HEK293T (cell line): ENCODE measurements around the gene CTNNA3.

Source experiments
- CTCF ChIA-PET: fragments of 350-600 bp; formaldehyde crosslinking; extraction: SDS; loops from one replicate; lab custom pipeline; 2021; ENCODE audit warnings: antibody characterized with exemption, inconsistent platforms; lab: Yijun Ruan, JAX
- POLR2A ChIA-PET: fragments of 350-600 bp; formaldehyde crosslinking; extraction: SDS; loops from one replicate; lab custom pipeline; 2020; ENCODE audit warnings: antibody characterized with exemption, inconsistent platforms; lab: Yijun Ruan, JAX
- DNase-seq: peaks from one replicate; pipeline ENCODE4 v3.0.0; 2012; ENCODE audit warnings: mixed read lengths; ENCODE audit errors: extremely low spot score
- ARNT ChIP-seq: fragments of 450-650 bp; IDR thresholded peaks from 2 replicates; pipeline ENCODE4 v1.6.1; 2017; ENCODE audit warnings: mild to moderate bottlenecking
- BHLHE40 ChIP-seq: fragments of 450-650 bp; IDR thresholded peaks from 2 replicates; pipeline ENCODE4 v1.6.1; 2016; ENCODE audit warnings: mild to moderate bottlenecking, moderate library complexity, borderline replicate concordance
- CTBP1 ChIP-seq: fragments of 450-650 bp; IDR thresholded peaks from 2 replicates; pipeline ENCODE4 v1.6.1; 2016; ENCODE audit warnings: borderline replicate concordance
- ELF4 ChIP-seq: fragments of 450-650 bp; IDR thresholded peaks from 2 replicates; pipeline ENCODE4 v1.6.1; 2017; ENCODE audit warnings: antibody characterized with exemption
- FOXA1 ChIP-seq: fragments of 450-650 bp; IDR thresholded peaks from 2 replicates; pipeline ENCODE4 v1.6.1; 2016; ENCODE audit warnings: mild to moderate bottlenecking
- FOXK2 ChIP-seq: fragments of 450-650 bp; IDR thresholded peaks from 2 replicates; pipeline ENCODE4 v1.6.1; 2016; ENCODE audit warnings: mild to moderate bottlenecking
- FOXM1 ChIP-seq: fragments of 450-650 bp; IDR thresholded peaks from 2 replicates; pipeline ENCODE4 v1.6.1; 2017; ENCODE audit warnings: mild to moderate bottlenecking, borderline replicate concordance
- HDGF ChIP-seq: fragments of 450-650 bp; IDR thresholded peaks from 2 replicates; pipeline ENCODE4 v1.6.1; 2017; ENCODE audit warnings: antibody characterized with exemption, borderline replicate concordance
- L3MBTL2 ChIP-seq: fragments of 450-650 bp; conservative IDR thresholded peaks from 2 replicates; pipeline ENCODE4 v1.6.1; 2016; ENCODE audit warnings: mild to moderate bottlenecking
- LEF1 ChIP-seq: fragments of 450-650 bp; IDR thresholded peaks from 2 replicates; pipeline ENCODE4 v1.6.1; 2017; ENCODE audit warnings: mild to moderate bottlenecking, borderline replicate concordance
- NFRKB ChIP-seq: fragments of 450-650 bp; IDR thresholded peaks from 2 replicates; pipeline ENCODE4 v1.6.1; 2016; ENCODE audit warnings: mild to moderate bottlenecking, moderate library complexity
- PKNOX1 ChIP-seq: fragments of 450-650 bp; IDR thresholded peaks from 2 replicates; pipeline ENCODE4 v1.6.1; 2016
- SP1 ChIP-seq: fragments of 450-650 bp; IDR thresholded peaks from 2 replicates; pipeline ENCODE4 v1.6.1; 2017
- SUZ12 ChIP-seq: fragments of 450-650 bp; IDR thresholded peaks from 2 replicates; pipeline ENCODE4 v1.6.1; 2016; ENCODE audit warnings: mild to moderate bottlenecking
- TARDBP ChIP-seq: fragments of 450-650 bp; IDR thresholded peaks from 2 replicates; pipeline ENCODE4 v1.6.1; 2016
- ZNF384 ChIP-seq: fragments of 450-650 bp; IDR thresholded peaks from 2 replicates; pipeline ENCODE4 v1.6.1; 2016

Gene CTNNA3

DNA sequence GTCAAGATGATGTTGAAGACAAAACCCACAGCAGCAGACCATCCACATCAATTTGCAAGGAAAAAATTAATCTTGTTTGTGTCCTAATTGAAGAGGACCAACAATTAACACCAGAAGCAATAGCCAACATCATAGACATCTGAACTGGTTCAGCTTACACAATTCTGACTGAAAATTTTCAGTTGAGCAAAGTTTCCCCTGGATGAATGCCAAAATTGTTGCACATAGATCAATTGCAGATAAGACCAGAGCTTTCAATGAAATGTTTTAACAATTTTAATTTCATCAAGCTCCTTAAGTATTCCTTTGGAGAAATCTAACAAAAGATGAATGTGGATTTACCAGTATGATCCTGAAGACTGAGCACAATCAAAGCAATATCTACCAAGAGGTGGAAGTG lies 168.6 kb downstream of the CTNNA3 start:
- TF ChIP-seq BHLHE40 = no peak
- TF ChIP-seq NFRKB = no peak
- TF ChIP-seq SUZ12 = no peak
- no peak for TF ChIP-seq CTBP1
- no peak for TF ChIP-seq PKNOX1
- TF ChIP-seq FOXK2 = no peak
- TF ChIP-seq TARDBP = no peak
- CTCF ChIA-PET = no interaction called here
- POLR2A ChIA-PET = no interaction called here
- no peak for DNase-seq

- ChIA-PET POLR2A (no interaction called here), CTCF (interaction anchor here (0.6 to 1.2 kb wide), 4 partner anchors 16 to 604 kb away, joined by 3 to 4 read pairs (median 4); partner anchors contain the start of gene LRRTM3)
- no peak for TF ChIP-seq SUZ12
- TF ChIP-seq HDGF = no peak
- TF ChIP-seq LEF1 = no peak
- no peak for TF ChIP-seq ELF4
- TF ChIP-seq ARNT = no peak
- TF ChIP-seq SP1 = no peak
- TF ChIP-seq PKNOX1 = no peak
- no peak for TF ChIP-seq TARDBP
- TF ChIP-seq CTBP1 = no peak
- TF ChIP-seq FOXM1 = no peak
- TF ChIP-seq L3MBTL2 = no peak
- DNase-seq = no peak
Observed at GRCh38 chr10:67521546-67521945, 174.4 kb downstream of the CTNNA3 start.

DNA sequence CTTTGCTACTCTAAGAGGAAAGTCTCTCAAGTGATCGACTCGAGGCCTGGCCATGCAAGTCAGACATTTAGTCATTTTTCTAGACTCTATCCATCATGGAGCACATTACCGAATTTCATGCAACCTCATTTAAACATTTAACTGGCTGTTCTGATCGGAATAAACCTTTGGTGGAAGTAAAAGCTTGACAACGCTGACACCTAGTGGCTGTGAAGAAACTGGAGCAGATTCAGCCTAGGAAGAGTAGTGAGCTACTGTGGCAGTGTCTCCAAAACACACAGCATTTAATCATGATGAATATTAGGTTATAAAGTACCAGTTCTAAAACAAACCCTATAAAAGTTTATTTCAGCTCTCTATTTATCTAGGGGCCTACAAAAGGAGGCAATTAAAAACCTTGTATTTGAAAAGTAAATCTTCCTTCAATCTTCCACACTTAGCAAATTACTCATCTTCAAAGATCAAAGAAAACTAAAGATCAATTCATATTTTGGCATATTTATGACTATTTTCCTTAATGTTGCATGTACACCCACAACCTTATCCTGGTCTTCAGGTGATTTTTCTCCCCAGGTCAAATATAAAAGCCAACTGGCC lies 175.0 kb downstream of the CTNNA3 start:
- ChIA-PET POLR2A (no interaction called here), CTCF (interaction anchor here (0.6 to 1.2 kb wide), 4 partner anchors 15 to 603 kb away, joined by 3 to 4 read pairs (median 4); partner anchors contain the start of gene LRRTM3)
- DNase-seq = peak; percentile 61
- TF ChIP-seq LEF1 (no peak), SP1 (no peak), NFRKB (no peak), ZNF384 (no peak), BHLHE40 (no peak), TARDBP (no peak)

- CTCF ChIA-PET = interaction anchor here (1.0 kb wide), 1 partner anchor 13 kb away, joined by 3 read pairs; no protein-coding TSS in a partner anchor
- DNase-seq = no peak
- POLR2A ChIA-PET = no interaction called here
- TF ChIP-seq FOXM1 = no peak
- TF ChIP-seq ZNF384 = no peak
- TF ChIP-seq PKNOX1 = no peak
- no peak for TF ChIP-seq LEF1
- no peak for TF ChIP-seq FOXK2
- no peak for TF ChIP-seq L3MBTL2
- no peak for TF ChIP-seq ELF4
- no peak for TF ChIP-seq FOXA1
- no peak for TF ChIP-seq HDGF
- no peak for TF ChIP-seq SUZ12
- no peak for TF ChIP-seq TARDBP
- TF ChIP-seq BHLHE40 = no peak
- TF ChIP-seq ARNT = no peak
- TF ChIP-seq NFRKB = no peak
- no peak for TF ChIP-seq CTBP1
- TF ChIP-seq SP1 = no peak
Observed at GRCh38 chr10:67519434-67519833, 176.6 kb downstream of the CTNNA3 start.

- no peak for DNase-seq
- no peak for TF ChIP-seq CTBP1
- no peak for TF ChIP-seq FOXM1
- no peak for TF ChIP-seq FOXK2
- TF ChIP-seq L3MBTL2 = no peak
- no peak for TF ChIP-seq SP1
- no peak for TF ChIP-seq ARNT
- TF ChIP-seq ELF4 = no peak
- TF ChIP-seq SUZ12 = no peak
- ChIA-PET POLR2A (no interaction called here), CTCF (no interaction called here)
Observed at GRCh38 chr10:67518756-67519155, 177.2 kb downstream of the CTNNA3 start.

DNA sequence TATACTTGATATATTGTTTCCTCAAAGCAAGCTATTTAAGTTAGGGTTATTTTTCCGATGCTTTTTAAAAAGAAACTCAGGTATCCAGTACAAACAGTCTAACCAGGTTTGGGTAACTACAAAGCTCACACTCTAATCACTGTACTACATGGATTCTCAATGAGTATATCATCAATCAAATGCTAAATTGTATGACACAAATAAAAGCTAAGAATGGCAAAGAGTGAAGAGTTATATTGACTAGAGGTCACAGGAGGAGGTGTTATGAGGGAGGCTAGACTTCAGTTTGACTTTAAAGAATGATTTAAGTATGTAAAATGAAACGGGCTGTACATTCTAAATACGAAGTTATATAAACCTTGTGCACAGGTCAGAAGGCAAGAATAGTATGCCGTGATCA lies 178.0 kb downstream of the CTNNA3 start:
- no peak for DNase-seq
- ChIA-PET CTCF (interaction anchor here (1.0 kb wide), 1 partner anchor 211 kb away, joined by 4 read pairs; no protein-coding TSS in a partner anchor), POLR2A (no interaction called here)
- TF ChIP-seq HDGF (no peak), ARNT (no peak), BHLHE40 (no peak), L3MBTL2 (no peak), PKNOX1 (no peak), NFRKB (no peak), CTBP1 (no peak), LEF1 (no peak), ZNF384 (no peak), FOXA1 (no peak), TARDBP (no peak), ELF4 (no peak), FOXM1 (no peak), SUZ12 (no peak), FOXK2 (no peak), SP1 (no peak)
